Measurements from ENCODE around the gene CACNA1C.
"Not testable (repeated sequence)": the region's sequence is repeated elsewhere in the genome, so short reads cannot be mapped to it uniquely, and the experiment has no call there.

CACNA1C gene

GRCh38 chr12:2486796-2487195 is 434.0 kb downstream of the CACNA1C start:
- DNase-seq (no peak), ATAC-seq (no peak)

DNA sequence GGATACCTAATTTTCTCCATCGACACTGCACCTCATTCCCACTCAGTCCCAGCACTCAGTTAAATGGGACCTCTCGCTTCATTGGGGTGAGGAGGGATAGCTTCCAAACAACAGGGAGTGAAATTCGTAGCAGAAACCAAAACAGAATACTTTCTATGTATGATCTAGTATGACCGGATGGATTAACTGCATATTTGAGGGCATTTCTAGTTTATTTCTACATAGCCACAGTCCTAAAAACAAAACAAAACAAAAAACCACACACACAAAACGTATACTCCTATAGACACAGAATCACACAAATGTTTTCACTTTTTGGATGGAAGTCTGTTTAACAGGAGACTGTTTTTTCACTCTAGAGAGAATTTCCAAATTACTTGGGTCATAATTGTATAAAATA is 434.5 kb downstream of the CACNA1C start:
- no peak for ATAC-seq
- DNase-seq, result no peak

DNA sequence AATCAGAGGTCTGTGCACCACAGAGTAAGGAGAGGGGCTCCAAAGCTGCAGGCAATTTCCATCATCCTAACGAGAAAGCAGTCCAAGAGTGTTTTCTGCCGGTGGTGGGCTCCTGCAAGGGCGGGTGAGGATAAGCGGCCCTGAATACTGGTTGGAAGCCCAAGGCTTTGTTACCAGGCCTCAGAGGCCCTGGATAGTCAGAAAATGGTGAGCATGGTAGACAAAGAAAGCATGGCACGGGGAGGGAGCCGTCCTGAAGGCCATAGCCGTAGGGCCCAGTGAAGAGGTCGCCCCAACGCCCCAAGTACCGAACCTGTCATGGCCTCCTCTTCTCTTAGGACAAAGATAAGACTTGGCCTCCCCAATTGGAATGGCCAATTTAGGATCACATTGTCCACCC is 435.3 kb downstream of the CACNA1C start:
- ATAC-seq, result no peak

GRCh38 chr12:2488596-2488995 is 435.8 kb downstream of the CACNA1C start:
- ATAC-seq (no peak), DNase-seq (no peak)

More for the DNA sequence above, 435.3 kb downstream of the CACNA1C start:
- no peak for DNase-seq

GRCh38 chr12:2489275-2489674 is 436.5 kb downstream of the CACNA1C start:
- ATAC-seq (no peak), DNase-seq (no peak)

GRCh38 chr12:2490831-2491230 is 438.0 kb downstream of the CACNA1C start:
- DNase-seq (no peak), ATAC-seq (no peak)

GRCh38 chr12:2491349-2491748 is 438.6 kb downstream of the CACNA1C start:
- ATAC-seq, result not testable (repeated sequence)

DNA sequence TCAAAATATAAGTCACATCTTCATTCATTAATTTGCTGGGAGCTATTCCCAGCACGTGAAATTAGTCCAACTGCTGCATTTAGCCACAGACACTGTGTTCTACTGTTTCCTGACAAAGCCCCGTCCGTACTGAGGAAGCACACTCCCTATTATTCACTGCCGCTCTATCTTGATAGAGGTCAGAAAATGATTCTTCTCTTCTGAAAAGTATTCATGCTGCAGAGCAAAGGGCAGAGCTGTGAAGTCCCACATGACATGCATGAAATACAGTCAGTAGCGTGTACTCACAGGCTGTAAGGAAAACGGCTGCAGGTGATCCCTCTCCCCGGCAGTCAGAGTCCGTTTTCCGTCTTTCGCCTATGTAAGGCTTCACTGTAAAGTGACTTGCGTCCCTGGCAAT is 439.4 kb downstream of the CACNA1C start:
- ATAC-seq, result no peak
- DNase-seq, result no peak

More at GRCh38 chr12:2491349-2491748, 438.6 kb downstream of the CACNA1C start:
- not testable (repeated sequence) for DNase-seq

GRCh38 chr12:2493086-2493485 is 440.3 kb downstream of the CACNA1C start:
- DNase-seq (no peak), ATAC-seq (no peak)

DNA sequence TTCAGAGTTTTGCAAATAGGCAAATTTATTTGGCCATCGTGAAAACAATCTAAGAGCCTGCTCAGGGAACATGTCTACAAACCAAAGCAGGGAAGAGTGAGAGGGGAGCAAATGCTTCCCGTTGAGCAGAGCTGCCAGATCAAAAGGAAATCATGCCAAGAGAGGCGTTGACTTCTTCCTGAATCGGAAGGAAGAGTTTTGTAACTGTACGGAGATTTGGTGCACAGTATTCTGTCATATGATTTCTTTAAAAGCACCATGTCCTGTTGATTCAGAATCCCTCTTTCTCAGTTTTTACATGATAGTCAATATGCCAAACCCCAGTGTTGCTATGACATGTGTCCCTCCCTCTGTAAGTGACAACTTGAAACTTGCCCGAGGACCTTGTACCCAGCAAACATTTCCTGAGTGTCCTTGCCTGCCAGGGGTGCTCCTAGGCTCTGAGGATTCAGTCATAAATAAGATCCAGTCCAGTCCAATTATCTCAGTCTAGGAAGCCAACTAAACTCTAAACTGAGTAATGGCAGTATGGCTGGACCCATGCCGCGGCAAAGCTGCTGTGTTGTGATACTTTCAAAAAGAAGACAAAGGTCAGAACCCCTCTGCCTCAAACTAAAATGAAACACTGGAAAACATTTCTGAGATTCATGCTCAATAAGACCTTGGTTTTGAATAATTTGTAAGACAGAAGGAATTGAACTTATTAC is 441.9 kb downstream of the CACNA1C start:
- DNase-seq, result no peak
- no peak for ATAC-seq

GRCh38 chr12:2495417-2496112 is 442.8 kb downstream of the CACNA1C start:
- DNase-seq (no peak), ATAC-seq (no peak)

- no peak for ATAC-seq
- DNase-seq, result no peak
Observed at GRCh38 chr12:2498964-2499500, 446.2 kb downstream of the CACNA1C start.

DNA sequence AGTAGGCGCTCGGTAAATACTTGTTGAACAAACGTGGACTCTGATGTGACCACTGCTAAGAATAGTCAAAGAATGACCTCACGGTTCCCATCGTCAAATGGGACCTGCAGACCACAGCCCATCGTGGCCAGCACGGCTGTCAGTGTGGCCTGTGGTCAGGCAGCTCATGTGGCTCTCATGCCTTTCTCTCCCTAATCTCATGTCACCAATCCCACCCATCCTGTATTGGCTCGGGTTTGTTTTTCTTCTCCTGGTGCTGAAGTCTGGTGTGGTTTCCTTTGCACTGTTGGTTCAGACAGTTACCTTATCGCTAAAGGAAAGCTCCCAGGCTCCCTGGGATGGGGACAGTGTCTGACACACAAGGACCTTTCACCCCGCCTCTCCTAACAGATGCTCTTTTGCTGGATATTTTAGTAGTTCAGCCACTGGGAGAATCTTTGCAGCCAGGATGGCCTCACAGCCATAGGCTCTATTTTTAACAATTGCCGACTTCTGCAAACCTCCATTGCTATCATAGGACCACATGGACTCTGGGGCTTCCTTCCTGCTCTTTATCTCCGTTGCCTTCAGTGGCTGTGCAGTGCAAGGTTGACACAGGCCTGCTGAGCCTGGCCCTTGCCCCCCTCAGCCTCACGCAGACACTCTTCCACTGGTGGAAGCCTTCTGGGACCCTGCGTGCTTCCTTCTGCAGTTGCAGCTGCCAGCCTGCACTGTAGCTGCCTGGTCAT is 448.8 kb downstream of the CACNA1C start:
- DNase-seq (no peak), ATAC-seq (no peak)

DNA sequence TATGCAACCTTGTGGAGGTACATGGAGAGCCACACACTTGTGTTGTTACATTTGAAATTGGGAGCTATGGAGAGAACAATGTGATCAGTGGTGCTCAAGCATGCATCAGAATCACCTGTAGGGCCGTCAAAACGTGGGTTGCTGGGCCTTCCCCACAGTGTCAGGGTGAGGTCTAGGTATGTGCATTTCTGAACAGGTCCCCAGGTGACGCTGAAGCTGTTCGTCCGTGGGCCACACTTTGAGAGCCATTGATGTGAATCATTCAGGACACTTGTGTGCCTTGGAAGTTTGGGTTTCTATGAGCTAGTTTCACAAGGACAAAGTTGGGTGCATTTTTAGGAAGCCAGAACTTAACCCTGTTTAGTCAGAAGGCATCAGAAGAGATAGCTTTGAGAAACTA is 450.2 kb downstream of the CACNA1C start:
- DNase-seq (no peak), ATAC-seq (no peak)

GRCh38 chr12:2503762-2504161 is 451.0 kb downstream of the CACNA1C start:
- ATAC-seq (no peak), DNase-seq (no peak)

GRCh38 chr12:2504577-2504976 is 451.8 kb downstream of the CACNA1C start:
- DNase-seq, result no peak
- no peak for ATAC-seq

DNA sequence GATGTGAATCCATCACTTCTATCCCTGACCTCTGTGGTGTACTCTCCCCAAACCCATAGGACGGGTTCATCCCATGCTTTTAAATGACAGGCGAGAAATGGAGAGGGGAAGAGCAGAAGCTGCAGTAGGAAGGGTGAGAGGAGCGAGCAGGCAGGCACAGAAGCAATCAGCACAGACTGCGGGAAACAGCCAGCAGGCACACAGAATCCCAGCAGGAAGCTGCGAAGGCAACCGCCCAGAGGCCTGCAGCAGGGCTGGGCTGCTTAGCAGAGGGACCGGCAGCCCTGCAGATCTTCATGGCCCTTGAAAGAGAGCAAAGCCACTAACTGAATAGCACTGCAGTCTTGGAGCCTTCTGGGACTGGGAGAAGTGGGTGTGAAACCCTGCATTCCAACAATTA is 455.0 kb downstream of the CACNA1C start:
- DNase-seq (no peak), ATAC-seq (no peak)

GRCh38 chr12:2509137-2509536 is 456.4 kb downstream of the CACNA1C start:
- ATAC-seq (no peak), DNase-seq (no peak)

GRCh38 chr12:2510045-2510444 is 457.3 kb downstream of the CACNA1C start:
- DNase-seq (no peak), ATAC-seq (no peak)

DNA sequence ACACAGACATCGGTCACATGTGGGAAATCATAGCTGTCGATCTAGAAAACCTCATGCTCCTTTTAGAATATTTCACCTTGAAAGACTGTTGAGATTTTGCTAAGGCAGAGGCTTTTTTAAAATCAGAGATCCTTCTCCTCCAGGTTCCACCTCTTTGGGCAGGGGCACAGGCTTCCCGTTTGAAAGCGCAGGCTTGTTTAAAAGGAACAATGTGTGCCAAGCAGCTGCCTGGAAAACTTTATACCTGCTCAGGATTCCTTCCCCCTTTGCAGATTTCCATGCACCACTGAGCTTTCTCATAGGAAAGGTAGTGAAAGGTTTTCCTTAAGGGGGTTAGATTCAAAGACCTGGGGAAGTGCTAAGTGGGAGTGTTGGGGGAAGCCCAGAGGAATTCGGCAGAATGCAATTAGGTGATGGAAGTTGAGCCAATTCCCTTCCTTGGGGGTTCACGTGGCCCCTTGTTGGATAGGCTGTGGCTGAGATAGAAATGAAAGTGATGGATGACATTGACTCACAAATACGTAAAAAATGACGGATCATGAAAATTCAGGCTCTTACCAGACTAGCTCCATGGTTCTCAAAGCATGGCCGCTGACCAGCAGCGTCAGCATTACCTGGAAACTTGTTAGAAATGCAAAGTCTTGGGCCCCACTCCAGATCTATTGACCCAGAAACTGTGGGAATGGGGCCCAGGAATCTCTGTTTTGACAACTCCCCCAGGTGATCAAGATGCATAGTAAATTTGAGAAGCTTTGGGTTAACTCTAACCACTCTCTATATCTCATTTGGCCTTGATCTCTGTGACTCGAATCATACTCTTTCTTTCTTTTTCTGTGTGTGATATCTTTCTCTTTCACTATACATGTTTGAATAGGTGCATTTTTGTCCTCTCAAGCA is 460.6 kb downstream of the CACNA1C start:
- ATAC-seq (no peak), DNase-seq (no peak)

GRCh38 chr12:2514038-2514340 is 461.2 kb downstream of the CACNA1C start:
- DNase-seq (no peak), ATAC-seq (no peak)

DNA sequence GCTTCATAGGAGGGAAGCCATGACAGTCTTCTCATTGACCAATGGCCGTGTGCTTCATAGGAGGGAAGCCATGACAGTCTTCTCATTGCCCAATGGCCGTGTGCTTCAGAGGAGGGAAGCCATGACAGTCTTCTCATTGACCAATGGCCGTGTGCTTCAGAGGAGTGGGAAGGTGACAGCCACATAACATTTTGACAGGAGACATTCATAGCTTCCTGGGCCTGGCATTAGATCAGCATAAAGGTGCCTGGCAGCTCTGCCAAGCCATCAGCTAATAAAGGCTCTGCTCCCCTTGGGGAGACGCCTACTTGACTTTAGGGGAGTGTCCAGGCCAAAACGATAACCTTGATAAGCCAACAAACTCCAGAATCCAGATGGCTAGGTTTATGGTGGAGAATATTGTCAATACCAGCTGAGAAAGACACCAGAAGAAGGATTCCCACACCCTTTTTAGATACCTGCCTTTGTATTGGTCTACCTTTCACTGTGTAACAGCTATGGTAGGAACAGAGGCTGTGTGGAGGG is 468.0 kb downstream of the CACNA1C start:
- ATAC-seq, result no peak
- no peak for DNase-seq

Data from stimulated activated naive CD8-positive, alpha-beta T cell treated with anti-CD3 and anti-CD28 coated beads, Interleukin-15, Interleukin-2, amounts not matched to agents 100 U/mL and 50 U/mL, for 24 hours (primary cell).